OCI-LY1 (cell line): ENCODE data around the gene GPR176.

Source experiments
- H2AFZ ChIP-seq: fragments of 200-600 bp; sonication (generic), shearing (Covaris generic); 2 replicates; pipeline ENCODE4 v1.6.0; 2014; ENCODE audit warnings: antibody characterized with exemption, mild to moderate bottlenecking, low read length
- H3F3A ChIP-seq: fragments of 200-600 bp; sonication (generic), shearing (Covaris generic); 2 replicates; pipeline ENCODE4 v1.6.0; 2014; ENCODE audit warnings: mild to moderate bottlenecking, antibody characterized with exemption, low read length, moderate library complexity; ENCODE audit not compliant: insufficient read depth
- H3K27ac ChIP-seq: fragments of 200-600 bp; sonication (generic); 2 replicates; pipeline ENCODE4 v1.5.1; 2014; ENCODE audit warnings: low read length, mixed run types, mild to moderate bottlenecking, low read depth; ENCODE audit not compliant: poor library complexity, severe bottlenecking
- H3K27me3 ChIP-seq: fragments of 200-600 bp; sonication (generic); 2 replicates; pipeline ENCODE4 v1.6.0; 2014; ENCODE audit warnings: antibody characterized with exemption, mild to moderate bottlenecking, low read length, moderate library complexity; ENCODE audit not compliant: insufficient read depth
- H3K36me3 ChIP-seq: fragments of 200-600 bp; sonication (generic); 2 replicates; pipeline ENCODE4 v1.6.1; 2014; ENCODE audit warnings: mild to moderate bottlenecking, antibody characterized with exemption, low read length, moderate library complexity, mixed read lengths; ENCODE audit not compliant: insufficient read depth
- H3K4me1 ChIP-seq: fragments of 200-600 bp; sonication (generic); 2 replicates; pipeline ENCODE4 v1.5.1; 2014; ENCODE audit warnings: mild to moderate bottlenecking, low read length, moderate library complexity; ENCODE audit not compliant: insufficient read depth, severe bottlenecking
- H3K4me2 ChIP-seq: fragments of 200-600 bp; sonication (generic), shearing (Covaris generic); 2 replicates; pipeline ENCODE4 v1.6.1; 2014; ENCODE audit warnings: low read length
- H3K4me3 ChIP-seq: fragments of 200-600 bp; sonication (generic); 2 replicates; pipeline ENCODE4 v1.5.1; 2014; ENCODE audit warnings: low read length, low read depth, mild to moderate bottlenecking, mixed read lengths; ENCODE audit not compliant: poor library complexity, severe bottlenecking
- H3K79me2 ChIP-seq: fragments of 200-600 bp; shearing (Covaris generic); 2 replicates; pipeline ENCODE4 v1.6.1; 2016; ENCODE audit warnings: mixed run types, low read length, mixed read lengths; ENCODE audit not compliant: insufficient read depth
- H3K9ac ChIP-seq: fragments of 200-600 bp; sonication (generic), shearing (Covaris generic); 2 replicates; pipeline ENCODE4 v1.6.1; 2014; ENCODE audit warnings: mild to moderate bottlenecking, low read length, mixed read lengths
- H3K9me2 ChIP-seq: fragments of 200-600 bp; sonication (generic), shearing (Covaris generic); 2 replicates; pipeline ENCODE4 v1.6.1; 2014; ENCODE audit warnings: low read depth, mild to moderate bottlenecking, low read length, mixed read lengths
- H3K9me3 ChIP-seq: fragments of 200-600 bp; shearing (Covaris generic); 2 replicates; pipeline ENCODE4 v1.6.1; 2014; ENCODE audit warnings: low read length, mixed read lengths
- H4K20me1 ChIP-seq: fragments of 200-600 bp; sonication (generic), shearing (Covaris generic); 2 replicates; pipeline ENCODE4 v1.6.0; 2016; ENCODE audit warnings: mild to moderate bottlenecking, low read length; ENCODE audit not compliant: insufficient read depth
- CTCF ChIP-seq: fragments of 200-600 bp; sonication (generic), shearing (Covaris generic); IDR thresholded peaks from 2 replicates; pipeline ENCODE4 v1.5.1; 2017; ENCODE audit warnings: mild to moderate bottlenecking, antibody characterized with exemption, low read length, moderate library complexity, mixed read lengths
- EZH2 ChIP-seq: fragments of 200-600 bp; sonication (generic), shearing (Covaris generic); IDR thresholded peaks from 2 replicates; pipeline ENCODE4 v1.8.0; 2017; ENCODE audit warnings: borderline replicate concordance, mixed run types, mild to moderate bottlenecking, antibody characterized with exemption, low read length, moderate library complexity, mixed read lengths

Gene GPR176

GRCh38 chr15:39854161-39854560, 65.9 kb downstream of the GPR176 start:
- Histone ChIP-seq H3K4me1 (no peaks in the 10 kb centered on the region), H2AFZ (no peak overlapping the region), H3K79me2 (no peaks in the 10 kb centered on the region), H3K9me2 (no peaks in the 10 kb centered on the region), H4K20me1 (no peaks in the 10 kb centered on the region), H3K9ac (no peak overlapping the region), H3K9me3 (no peaks in the 10 kb centered on the region), H3K27ac (no peak overlapping the region), H3F3A (no peaks in the 10 kb centered on the region), H3K36me3 (no peaks in the 10 kb centered on the region), H3K4me3 (no peak overlapping the region), H3K27me3 (no peaks in the 10 kb centered on the region), H3K4me2 (no peak overlapping the region)
- TF ChIP-seq EZH2 (no peak), CTCF (no peak)

GRCh38 chr15:39852250-39852649, 67.8 kb downstream of the GPR176 start:
- Histone ChIP-seq H3F3A (no peaks in the 10 kb centered on the region), H3K27ac (no peak overlapping the region), H3K9me3 (no peaks in the 10 kb centered on the region), H3K27me3 (no peaks in the 10 kb centered on the region), H3K79me2 (no peaks in the 10 kb centered on the region), H3K4me3 (no peak overlapping the region), H3K4me1 (no peaks in the 10 kb centered on the region), H3K36me3 (no peaks in the 10 kb centered on the region), H4K20me1 (no peaks in the 10 kb centered on the region), H3K9me2 (no peaks in the 10 kb centered on the region), H3K9ac (no peak overlapping the region), H3K4me2 (no peak overlapping the region), H2AFZ (no peak overlapping the region)
- TF ChIP-seq CTCF = no peak
- no peak for TF ChIP-seq EZH2

- Histone ChIP-seq H3K4me1 (no peaks in the 10 kb centered on the region), H3K4me2 (no peak overlapping the region), H3K9me2 (no peaks in the 10 kb centered on the region), H3K27ac (no peak overlapping the region), H3K36me3 (no peaks in the 10 kb centered on the region), H3K4me3 (no peak overlapping the region), H3K79me2 (no peaks in the 10 kb centered on the region), H3F3A (no peaks in the 10 kb centered on the region), H3K27me3 (no peaks in the 10 kb centered on the region), H2AFZ (no peak overlapping the region), H4K20me1 (no peaks in the 10 kb centered on the region), H3K9ac (no peak overlapping the region), H3K9me3 (no peaks in the 10 kb centered on the region)
- TF ChIP-seq EZH2 (no peak), CTCF (no peak)
These were observed 68.5 kb downstream of the GPR176 start for GRCh38 chr15:39851500-39852092.
